Natural killer cell (primary cell): ENCODE results near the gene CD180. TPM values are rescaled to one million over a fixed set of nuclear protein-coding genes. Genes with fewer than 3 reads are reported as not detected.

Experiments
- ATAC-seq, 3 donors: fragments of 150-1000 bp in 2 of 3; fragments of 200-7000 bp in 1 of 3; cut with Tn5 transposase; 1 replicate in 1 of 3; 2 replicates in 2 of 3; pipeline ENCODE4 v1.10.0; 2021; ENCODE audit warnings: mild to moderate bottlenecking in 2 of 3, moderate library complexity in 2 of 3
- DNase-seq, 2 donors: peaks; one replicate each; pipeline versions ENCODE4 v3.0.0 to v3.0.0-alpha.2; 2013 to 2021; ENCODE audit warnings: mixed read lengths in 1 of 2
- H3K27ac ChIP-seq: one replicate; pipeline ENCODE4 v1.5.1; 2013; ENCODE audit warnings: mild to moderate bottlenecking, low read length
- H3K27me3 ChIP-seq: one replicate; pipeline ENCODE4 v1.6.1; 2013; ENCODE audit warnings: low read length; ENCODE audit not compliant: control insufficient read depth, insufficient read depth
- H3K36me3 ChIP-seq: one replicate; pipeline ENCODE4 v1.6.1; 2013; ENCODE audit warnings: low read length; ENCODE audit not compliant: control insufficient read depth, insufficient read depth
- H3K4me1 ChIP-seq: one replicate; pipeline ENCODE4 v1.6.1; 2013; ENCODE audit warnings: low read length; ENCODE audit not compliant: control insufficient read depth, insufficient read depth
- H3K4me3 ChIP-seq: one replicate; pipeline ENCODE4 v1.5.1; 2013; ENCODE audit warnings: low read length
- H3K9me3 ChIP-seq: one replicate; pipeline ENCODE4 v1.6.1; 2013; ENCODE audit warnings: low read length; ENCODE audit not compliant: control insufficient read depth, insufficient read depth
- H3K27ac Mint-ChIP-seq, 2 donors: one replicate each; pipeline ENCODE4 v1.8.0; 2022; ENCODE audit warnings: mild to moderate bottlenecking in 2 of 2, mixed read lengths in 2 of 2, moderate library complexity in 1 of 2
- H3K27me3 Mint-ChIP-seq, 2 donors: one replicate each; pipeline ENCODE4 v1.8.0; 2022; ENCODE audit warnings: low read depth in 2 of 2, mixed read lengths in 2 of 2
- H3K36me3 Mint-ChIP-seq: one replicate; pipeline ENCODE4 v1.8.0; 2022; ENCODE audit warnings: mixed read lengths
- H3K4me1 Mint-ChIP-seq, 2 donors: one replicate each; pipeline ENCODE4 v1.8.0; 2022; ENCODE audit warnings: mixed read lengths in 2 of 2
- H3K4me3 Mint-ChIP-seq: one replicate; pipeline ENCODE4 v1.8.0; 2022; ENCODE audit warnings: mild to moderate bottlenecking, moderate library complexity, mixed read lengths
- H3K9me3 Mint-ChIP-seq, 2 donors: one replicate each; pipeline ENCODE4 v1.8.0; 2022; ENCODE audit warnings: mixed read lengths in 2 of 2
- WGBS: methylation state at CpG from one replicate; pipeline ENCODE4 v1.1.7; 2013; ENCODE audit warnings: missing lambda C conversion rate; ENCODE audit not compliant: insufficient coverage; 5-methylcytosine and 5-hydroxymethylcytosine counted together
- intact Hi-C: fragments of 100-400 bp; cut with micrococcal nuclease; formaldehyde crosslinking; loops from one replicate; pipeline ENCODE4 v1.14.2; 2022
- total RNA-seq, 4 donors: library from RNA; stranded (reverse); fragments of 120-200 nt in 1 of 4; gene quantifications; one replicate each; pipeline versions ENCODE4 v1.2.3 to v1.2.4, GENCODE V29; 2013 to 2022
- TF ChIP-seq, protein P1 (sequence below): fragments of 200-600 bp; IDR thresholded peaks from one replicate; pipeline ENCODE4 v1.8.0; 2022; ENCODE audit warnings: antibody characterized with exemption

Gene CD180
- total RNA-seq, 3 donors from 2014 or later (not counting 1 experiment from before 2014, with no cell fraction given): 0.34 to 1.2 (median 1.1) TPM

DNA sequence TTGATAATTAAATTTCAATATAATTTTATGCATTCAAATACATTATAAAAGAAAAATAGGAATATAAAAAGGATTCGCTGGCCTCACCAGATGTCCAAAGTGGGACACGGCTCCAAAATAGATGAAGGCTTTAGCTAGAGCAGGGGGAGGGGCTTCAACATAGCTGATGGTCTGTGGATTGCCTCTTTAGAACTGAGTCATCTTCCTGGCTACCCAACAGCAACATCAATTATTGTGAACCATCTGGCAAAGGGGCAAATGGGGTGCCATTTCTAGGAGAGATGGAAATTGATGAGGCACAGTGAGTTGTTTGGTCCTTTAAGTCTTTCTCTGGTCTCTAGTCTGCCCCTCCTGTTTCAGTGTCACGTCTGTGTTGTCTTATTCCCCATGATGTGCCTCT, 44.2 kb upstream of the CD180 start:
- Histone ChIP-seq H3K27ac (no peak overlapping the region), H3K4me1 (no peaks in the 10 kb centered on the region), H3K4me3 (no peak overlapping the region), H3K9me3 (no peaks in the 10 kb centered on the region), H3K27me3 (no peaks in the 10 kb centered on the region), H3K36me3 (no peaks in the 10 kb centered on the region)
- no peak overlapping the region for H3K27ac Mint-ChIP-seq
- ATAC-seq (no peak), DNase-seq (no peak)
- no peaks in the 10 kb centered on the region for H3K4me1 Mint-ChIP-seq
- no peaks in the 10 kb centered on the region for H3K36me3 Mint-ChIP-seq
- no peaks in the 10 kb centered on the region for H3K9me3 Mint-ChIP-seq
- WGBS: 89% methylated on average over 2 of the region's 3 CpGs
- peaks cover 0 to 3% of the 10 kb centered on the region in 2 donors for H3K27me3 Mint-ChIP-seq
- intact Hi-C loops: no loop called here
- no peak overlapping the region for H3K4me3 Mint-ChIP-seq
- TF ChIP-seq, protein P1, sequence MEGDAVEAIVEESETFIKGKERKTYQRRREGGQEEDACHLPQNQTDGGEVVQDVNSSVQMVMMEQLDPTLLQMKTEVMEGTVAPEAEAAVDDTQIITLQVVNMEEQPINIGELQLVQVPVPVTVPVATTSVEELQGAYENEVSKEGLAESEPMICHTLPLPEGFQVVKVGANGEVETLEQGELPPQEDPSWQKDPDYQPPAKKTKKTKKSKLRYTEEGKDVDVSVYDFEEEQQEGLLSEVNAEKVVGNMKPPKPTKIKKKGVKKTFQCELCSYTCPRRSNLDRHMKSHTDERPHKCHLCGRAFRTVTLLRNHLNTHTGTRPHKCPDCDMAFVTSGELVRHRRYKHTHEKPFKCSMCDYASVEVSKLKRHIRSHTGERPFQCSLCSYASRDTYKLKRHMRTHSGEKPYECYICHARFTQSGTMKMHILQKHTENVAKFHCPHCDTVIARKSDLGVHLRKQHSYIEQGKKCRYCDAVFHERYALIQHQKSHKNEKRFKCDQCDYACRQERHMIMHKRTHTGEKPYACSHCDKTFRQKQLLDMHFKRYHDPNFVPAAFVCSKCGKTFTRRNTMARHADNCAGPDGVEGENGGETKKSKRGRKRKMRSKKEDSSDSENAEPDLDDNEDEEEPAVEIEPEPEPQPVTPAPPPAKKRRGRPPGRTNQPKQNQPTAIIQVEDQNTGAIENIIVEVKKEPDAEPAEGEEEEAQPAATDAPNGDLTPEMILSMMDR: no peak

DNA sequence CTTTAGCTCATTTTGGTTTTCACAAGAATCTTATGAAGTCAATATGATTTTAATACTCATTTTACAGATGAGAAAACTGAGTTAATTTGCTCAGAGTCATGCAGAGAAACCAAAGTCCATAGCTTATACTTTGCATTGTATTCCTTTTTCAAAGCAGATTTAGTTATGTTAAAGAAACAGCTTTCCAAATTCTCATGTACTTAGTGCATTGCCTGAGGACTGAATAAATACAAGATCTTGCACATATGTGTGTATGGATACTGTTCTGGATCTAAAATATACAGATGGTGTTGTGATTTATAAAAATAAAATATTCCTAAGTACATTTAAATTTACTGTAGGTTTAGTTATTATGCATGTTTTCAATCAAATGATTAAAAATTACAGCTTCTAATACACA, 43.5 kb upstream of the CD180 start:
- Histone ChIP-seq H3K27ac (no peak overlapping the region), H3K36me3 (no peaks in the 10 kb centered on the region), H3K4me3 (no peak overlapping the region), H3K27me3 (no peaks in the 10 kb centered on the region), H3K9me3 (no peaks in the 10 kb centered on the region), H3K4me1 (no peaks in the 10 kb centered on the region)
- ATAC-seq: no peak
- intact Hi-C loops: no loop called here
- Mint-ChIP-seq H3K9me3 (no peaks in the 10 kb centered on the region), H3K4me3 (no peak overlapping the region), H3K27me3 (peaks cover 0 to 3% of the 10 kb centered on the region in 2 donors), H3K36me3 (no peaks in the 10 kb centered on the region), H3K4me1 (no peaks in the 10 kb centered on the region), H3K27ac (no peak overlapping the region)
- DNase-seq: no peak
- TF ChIP-seq, protein P1: no peak

DNA sequence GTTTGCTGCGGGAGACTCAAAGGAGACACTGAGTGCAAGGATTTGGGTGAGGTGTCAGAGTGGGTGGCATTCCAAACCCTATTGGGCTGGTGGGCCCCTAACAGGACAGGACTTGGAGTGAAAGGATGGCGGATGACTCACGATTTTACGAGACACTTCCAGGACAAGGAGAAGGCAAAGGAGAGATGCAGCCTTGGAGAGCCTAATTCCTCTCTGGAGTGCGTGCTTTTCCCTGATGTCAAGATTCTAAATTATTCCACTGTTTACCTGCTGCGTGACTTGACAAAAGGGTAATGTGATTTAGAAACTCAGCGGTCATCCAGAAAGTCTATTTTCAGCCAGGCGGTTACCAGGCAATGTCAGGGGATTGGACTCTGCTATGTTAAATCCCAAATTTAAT, 41.6 kb upstream of the CD180 start:
- ATAC-seq (no peak), DNase-seq (no peak)
- WGBS: 95% methylated on average over 8 of the region's 8 CpGs
- H3K36me3 ChIP-seq: no peaks in the 10 kb centered on the region
- H3K4me3 ChIP-seq: no peak overlapping the region
- Mint-ChIP-seq H3K4me3 (no peak overlapping the region), H3K4me1 (no peaks in the 10 kb centered on the region), H3K36me3 (no peaks in the 10 kb centered on the region), H3K9me3 (no peaks in the 10 kb centered on the region), H3K27ac (no peak overlapping the region), H3K27me3 (peaks cover 0 to 3% of the 10 kb centered on the region in 2 donors)
- no peaks in the 10 kb centered on the region for H3K4me1 ChIP-seq
- H3K27ac ChIP-seq: no peak overlapping the region
- intact Hi-C loops: no loop called here
- H3K27me3 ChIP-seq: no peaks in the 10 kb centered on the region
- TF ChIP-seq, protein P1: no peak
- H3K9me3 ChIP-seq: no peaks in the 10 kb centered on the region

DNA sequence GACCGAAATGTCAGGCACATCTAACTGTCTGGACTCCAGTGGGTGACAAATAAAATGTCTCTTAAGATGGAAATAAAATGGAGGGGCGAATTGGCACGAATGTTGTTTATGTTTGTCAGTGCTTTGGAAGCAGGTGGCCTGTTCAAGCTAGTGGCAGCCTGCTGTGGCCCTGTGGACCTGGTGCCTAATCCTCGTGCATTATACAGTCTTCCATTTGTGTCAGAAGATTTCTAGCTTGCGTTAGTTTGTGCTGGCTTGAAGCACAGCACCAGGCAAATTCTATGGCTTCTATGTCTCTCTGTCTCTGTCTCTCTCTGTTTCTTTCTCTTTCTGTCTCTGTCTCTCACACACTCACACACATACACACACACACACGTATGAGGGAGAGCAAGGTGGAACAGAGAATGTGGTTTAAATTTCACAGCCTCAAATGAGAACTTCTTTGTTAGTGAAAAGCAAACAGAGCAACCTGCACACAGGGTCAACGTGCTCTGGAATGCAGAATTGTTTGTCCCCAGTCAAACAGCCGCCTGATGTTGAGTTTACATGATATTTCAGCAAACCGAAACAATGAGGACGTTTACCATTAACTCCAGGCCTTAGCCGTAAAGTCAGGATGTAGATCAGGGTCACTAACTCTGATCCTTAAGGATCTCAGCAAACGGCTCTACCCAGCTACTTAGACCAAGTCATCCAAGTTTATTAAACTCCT, 39.0 kb upstream of the CD180 start:
- TF ChIP-seq, protein P1: no peak
- peaks cover 0 to 3% of the 10 kb centered on the region in 2 donors for H3K27me3 Mint-ChIP-seq
- WGBS: 89% methylated on average over 12 of the region's 12 CpGs
- no peak for ATAC-seq
- H3K27ac Mint-ChIP-seq: no peak overlapping the region
- intact Hi-C loops: no loop called here
- H3K4me3 Mint-ChIP-seq: no peak overlapping the region
- Histone ChIP-seq H3K36me3 (no peaks in the 10 kb centered on the region), H3K27me3 (peaks cover 3% of the 10 kb centered on the region), H3K4me3 (no peak overlapping the region), H3K27ac (no peak overlapping the region), H3K9me3 (no peaks in the 10 kb centered on the region), H3K4me1 (no peaks in the 10 kb centered on the region)
- no peaks in the 10 kb centered on the region for H3K4me1 Mint-ChIP-seq
- no peaks in the 10 kb centered on the region for H3K36me3 Mint-ChIP-seq
- no peak for DNase-seq
- no peaks in the 10 kb centered on the region for H3K9me3 Mint-ChIP-seq
